GM12892 (cell line): ENCODE data around the gene GDPD4.

Experiments used
- DNase-seq: peaks from one replicate; pipeline ENCODE4 v3.0.0; 2011; ENCODE audit not compliant: insufficient read length
- FAIRE-seq: peaks from 2 replicates; lab custom pipeline; 2011; peaks lifted over from hg19 to GRCh38; lab: Jason Lieb, UNC
- POLR2A ChIP-seq: IDR thresholded peaks from 2 replicates; pipeline ENCODE4 v1.6.1; 2011; ENCODE audit warnings: low read depth, low read length, control low read depth
- POLR2AphosphoS5 ChIP-seq: IDR thresholded peaks from 2 replicates; pipeline ENCODE4 v1.6.1; 2011; ENCODE audit warnings: low read depth, low read length, control low read depth
- TAF1 ChIP-seq: IDR thresholded peaks from 2 replicates; pipeline ENCODE4 v1.6.1; 2011; ENCODE audit warnings: low read depth, mild to moderate bottlenecking, control low read depth, low read length, borderline replicate concordance

Gene GDPD4

GRCh38 chr11:77262803-77263202, 38.7 kb downstream of the GDPD4 start:
- DNase-seq (no peak), FAIRE-seq (no peak)
- TF ChIP-seq POLR2A = no peak

- DNase-seq (no peak), FAIRE-seq (no peak)
- TF ChIP-seq POLR2AphosphoS5 = no peak
- no peak for TF ChIP-seq TAF1
- TF ChIP-seq POLR2A = no peak
Observed at GRCh38 chr11:77259641-77260040, 41.8 kb downstream of the GDPD4 start.

GRCh38 chr11:77253690-77254089, 47.8 kb downstream of the GDPD4 start:
- TF ChIP-seq POLR2A = no peak
- no peak for TF ChIP-seq TAF1
- no peak for TF ChIP-seq POLR2AphosphoS5
- DNase-seq (no peak), FAIRE-seq (no peak)

- DNase-seq = no peak
- TF ChIP-seq TAF1 (no peak), POLR2A (no peak), POLR2AphosphoS5 (no peak)
- FAIRE-seq = no peak
Observed at GRCh38 chr11:77252555-77253270, 48.8 kb downstream of the GDPD4 start.

GRCh38 chr11:77250881-77251640, 50.4 kb downstream of the GDPD4 start:
- FAIRE-seq (no peak), DNase-seq (no peak)

GRCh38 chr11:77249427-77249826, 52.1 kb downstream of the GDPD4 start:
- FAIRE-seq (no peak), DNase-seq (no peak)
- TF ChIP-seq TAF1 = no peak
- TF ChIP-seq POLR2A = no peak
- no peak for TF ChIP-seq POLR2AphosphoS5

More at GRCh38 chr11:77250881-77251640, 50.4 kb downstream of the GDPD4 start:
- TF ChIP-seq POLR2A = no peak
- no peak for TF ChIP-seq TAF1
- TF ChIP-seq POLR2AphosphoS5 = no peak

GRCh38 chr11:77244277-77245027, 57.0 kb downstream of the GDPD4 start:
- no peak for FAIRE-seq
- DNase-seq = no peak
- TF ChIP-seq TAF1 (no peak), POLR2A (no peak), POLR2AphosphoS5 (no peak)

- DNase-seq (no peak), FAIRE-seq (no peak)
- no peak for TF ChIP-seq POLR2AphosphoS5
- TF ChIP-seq TAF1 = no peak
- no peak for TF ChIP-seq POLR2A
Observed at GRCh38 chr11:77236901-77237300, 64.6 kb downstream of the GDPD4 start.

- DNase-seq (no peak), FAIRE-seq (no peak)
- TF ChIP-seq TAF1 (no peak), POLR2AphosphoS5 (no peak), POLR2A (no peak)
Observed at GRCh38 chr11:77233011-77233410, 68.5 kb downstream of the GDPD4 start.

GRCh38 chr11:77232242-77232641, 69.2 kb downstream of the GDPD4 start:
- FAIRE-seq (no peak), DNase-seq (no peak)

GRCh38 chr11:77231800-77232199, 69.7 kb downstream of the GDPD4 start:
- no peak for FAIRE-seq
- no peak for DNase-seq
- TF ChIP-seq POLR2AphosphoS5 (no peak), TAF1 (no peak), POLR2A (no peak)

More at GRCh38 chr11:77232242-77232641, 69.2 kb downstream of the GDPD4 start:
- TF ChIP-seq POLR2A = no peak
- TF ChIP-seq POLR2AphosphoS5 = no peak
- no peak for TF ChIP-seq TAF1
